CD8-positive, alpha-beta memory T cell (primary cell): ENCODE measurements around the gene RALGPS2. TPM values are rescaled to one million over a fixed set of nuclear protein-coding genes. Genes with fewer than 3 reads are reported as not detected.
A peak's percentile ranks its signal among the peaks of the same experiment; 100 is the strongest.
"Not testable (repeated sequence)": the region's sequence is repeated elsewhere in the genome, so short reads cannot be mapped to it uniquely, and the experiment has no call there.

Experiments used
- CTCF ChIA-PET: fragments of 350-600 bp; sonication (Branson Sonifier 250); formaldehyde crosslinking; loops from one replicate; lab custom pipeline; 2021; ENCODE audit warnings: antibody characterized with exemption; lab: Charles Lee
- POLR2A ChIA-PET: fragments of 350-600 bp; sonication (Branson Sonifier 250); formaldehyde crosslinking; loops from one replicate; lab custom pipeline; 2021; ENCODE audit warnings: antibody characterized with exemption; lab: Charles Lee
- DNase-seq, 5 donors: peaks; one replicate each; pipeline versions ENCODE4 v3.0.0 to v3.0.0-alpha.2; 2020 to 2022; ENCODE audit warnings: mixed read lengths in 1 of 5
- H3K27ac ChIP-seq: one replicate; pipeline ENCODE4 v1.7.0; 2013; ENCODE audit warnings: low read depth, mild to moderate bottlenecking, low read length, moderate library complexity
- H3K27me3 ChIP-seq: 2 replicates; pipeline ENCODE4 v1.7.0; 2013; ENCODE audit warnings: low read length, mild to moderate bottlenecking; ENCODE audit not compliant: insufficient read depth, poor library complexity, severe bottlenecking
- H3K36me3 ChIP-seq: 2 replicates; pipeline ENCODE4 v1.7.0; 2013; ENCODE audit warnings: mild to moderate bottlenecking, low read length, moderate library complexity; ENCODE audit not compliant: insufficient read depth
- H3K4me1 ChIP-seq: 2 replicates; pipeline ENCODE4 v1.7.0; 2013; ENCODE audit warnings: mild to moderate bottlenecking, low read length, moderate library complexity; ENCODE audit not compliant: insufficient read depth
- H3K4me3 ChIP-seq: 2 replicates; pipeline ENCODE4 v1.7.0; 2013; ENCODE audit warnings: mild to moderate bottlenecking, low read length
- H3K9me3 ChIP-seq: 2 replicates; pipeline ENCODE4 v1.7.0; 2013; ENCODE audit warnings: mild to moderate bottlenecking, low read length
- H3K27ac Mint-ChIP-seq, 8 donors: one replicate each; pipeline ENCODE4 v1.8.0; 2020 to 2021; ENCODE audit warnings: mixed read lengths in 8 of 8, mild to moderate bottlenecking in 6 of 8, inconsistent platforms in 3 of 8, moderate library complexity in 3 of 8
- H3K27me3 Mint-ChIP-seq, 2 donors: one replicate each; pipeline ENCODE4 v1.8.0; 2020 to 2021; ENCODE audit warnings: mixed read lengths in 2 of 2, mild to moderate bottlenecking in 1 of 2, moderate library complexity in 1 of 2
- H3K36me3 Mint-ChIP-seq, 3 donors: one replicate each; pipeline ENCODE4 v1.8.0; 2020 to 2021; ENCODE audit warnings: mixed read lengths in 3 of 3, inconsistent platforms in 1 of 3, mild to moderate bottlenecking in 1 of 3
- H3K4me1 Mint-ChIP-seq, 3 donors: one replicate each; pipeline ENCODE4 v1.8.0; 2020 to 2021; ENCODE audit warnings: mixed read lengths in 3 of 3, inconsistent platforms in 1 of 3, mild to moderate bottlenecking in 1 of 3
- H3K4me3 Mint-ChIP-seq, 7 donors: one replicate each; pipeline ENCODE4 v1.8.0; 2020 to 2021; ENCODE audit warnings: mixed read lengths in 7 of 7, mild to moderate bottlenecking in 6 of 7, moderate library complexity in 4 of 7, inconsistent platforms in 2 of 7
- H3K9me3 Mint-ChIP-seq, 5 donors: one replicate each; pipeline ENCODE4 v1.8.0; 2020 to 2022; ENCODE audit warnings: mixed read lengths in 5 of 5, mild to moderate bottlenecking in 3 of 5, moderate library complexity in 2 of 5, inconsistent platforms in 1 of 5
- polyA plus RNA-seq: library from polyadenylated mRNA; unstranded; fragments of 300-500 nt; fragmentation: Illumina TruSeq; gene quantifications from one replicate; pipeline ENCODE4 v1.2.3, GENCODE V29; 2021
- total RNA-seq, 2 experiments: library from RNA; stranded (reverse); gene quantifications; one replicate each; pipeline ENCODE4 v1.2.3, GENCODE V29; 2021

The RALGPS2 gene
- total and polyA plus RNA-seq, 3 experiments from 2014 or later: 1.8 to 4.1 (median 2.1) TPM

- no peak overlapping the region for H3K27ac Mint-ChIP-seq
- H3K4me1 Mint-ChIP-seq: no peaks in the 10 kb centered on the region
- Histone ChIP-seq H3K27ac (no peak overlapping the region), H3K27me3 (no peaks in the 10 kb centered on the region), H3K9me3 (no peaks in the 10 kb centered on the region), H3K36me3 (no peaks in the 10 kb centered on the region), H3K4me1 (no peaks in the 10 kb centered on the region), H3K4me3 (no peak overlapping the region)
- H3K27me3 Mint-ChIP-seq: peaks cover 6 to 21% of the 10 kb centered on the region in 2 donors
- no peak overlapping the region for H3K4me3 Mint-ChIP-seq
- POLR2A ChIA-PET: no interaction called here
- CTCF ChIA-PET: no interaction called here
- DNase-seq: no peak
- H3K9me3 Mint-ChIP-seq: peaks cover 0 to 4% (median 2%) of the 10 kb centered on the region in 5 donors
- H3K36me3 Mint-ChIP-seq: peaks cover 0 to 13% (median 4%) of the 10 kb centered on the region in 3 donors
Observed at GRCh38 chr1:178740924-178741323, 15.9 kb downstream of the RALGPS2 start.

- H3K4me1 Mint-ChIP-seq: no peaks in the 10 kb centered on the region
- H3K27me3 ChIP-seq: no peaks in the 10 kb centered on the region
- H3K27ac ChIP-seq: no peak overlapping the region
- no peak overlapping the region for H3K27ac Mint-ChIP-seq
- H3K36me3 ChIP-seq: no peaks in the 10 kb centered on the region
- no peak overlapping the region for H3K4me3 ChIP-seq
- H3K27me3 Mint-ChIP-seq: peaks cover 6 to 20% of the 10 kb centered on the region in 2 donors
- H3K4me3 Mint-ChIP-seq: no peak overlapping the region
- ChIA-PET CTCF (interaction anchor here (1.4 kb wide), 1 partner anchor 9 kb away, joined by 3 read pairs; no protein-coding TSS in a partner anchor), POLR2A (no interaction called here)
- no peaks in the 10 kb centered on the region for H3K4me1 ChIP-seq
- no peak for DNase-seq
- H3K36me3 Mint-ChIP-seq: peaks cover 0 to 13% (median 4%) of the 10 kb centered on the region in 3 donors
- H3K9me3 Mint-ChIP-seq: peaks cover 0 to 4% (median 2%) of the 10 kb centered on the region in 5 donors
- H3K9me3 ChIP-seq: no peaks in the 10 kb centered on the region
Observed at GRCh38 chr1:178743801-178744200, 18.8 kb downstream of the RALGPS2 start.

GRCh38 chr1:178745260-178745659 lies 20.2 kb downstream of the RALGPS2 start:
- H3K27ac Mint-ChIP-seq: no peak overlapping the region
- peaks cover 0 to 13% (median 4%) of the 10 kb centered on the region in 3 donors for H3K36me3 Mint-ChIP-seq
- ChIA-PET POLR2A (no interaction called here), CTCF (interaction anchor here (0.7 kb wide), 1 partner anchor 47 kb away, joined by 3 read pairs; no protein-coding TSS in a partner anchor)
- Histone ChIP-seq H3K9me3 (no peaks in the 10 kb centered on the region), H3K4me1 (no peaks in the 10 kb centered on the region), H3K27ac (no peak overlapping the region), H3K36me3 (no peaks in the 10 kb centered on the region), H3K4me3 (no peak overlapping the region), H3K27me3 (no peaks in the 10 kb centered on the region)
- H3K27me3 Mint-ChIP-seq: peaks cover 4 to 13% of the 10 kb centered on the region in 2 donors
- DNase-seq: no peak
- H3K9me3 Mint-ChIP-seq: peaks cover 0 to 4% (median 2%) of the 10 kb centered on the region in 5 donors
- H3K4me3 Mint-ChIP-seq: no peak overlapping the region
- no peaks in the 10 kb centered on the region for H3K4me1 Mint-ChIP-seq

GRCh38 chr1:178746345-178746744 lies 21.3 kb downstream of the RALGPS2 start:
- H3K27ac Mint-ChIP-seq: no peak overlapping the region
- no peaks in the 10 kb centered on the region for H3K27me3 ChIP-seq
- no peak for DNase-seq
- ChIA-PET CTCF (no interaction called here), POLR2A (no interaction called here)
- H3K9me3 ChIP-seq: no peaks in the 10 kb centered on the region
- no peak overlapping the region for H3K4me3 ChIP-seq
- no peak overlapping the region for H3K27ac ChIP-seq
- H3K9me3 Mint-ChIP-seq: peaks cover 0 to 4% (median 0%) of the 10 kb centered on the region in 5 donors
- peaks cover 0 to 13% (median 4%) of the 10 kb centered on the region in 3 donors for H3K36me3 Mint-ChIP-seq
- no peaks in the 10 kb centered on the region for H3K4me1 ChIP-seq
- peaks cover 3% of the 10 kb centered on the region in 2 donors for H3K27me3 Mint-ChIP-seq
- H3K4me1 Mint-ChIP-seq: no peaks in the 10 kb centered on the region
- no peak overlapping the region for H3K4me3 Mint-ChIP-seq
- no peaks in the 10 kb centered on the region for H3K36me3 ChIP-seq

GRCh38 chr1:178747361-178747760 lies 22.3 kb downstream of the RALGPS2 start:
- H3K4me1 Mint-ChIP-seq, H3K27ac Mint-ChIP-seq, POLR2A ChIA-PET, H3K27me3 Mint-ChIP-seq, H3K9me3 Mint-ChIP-seq, H3K4me3 Mint-ChIP-seq, CTCF ChIA-PET, DNase-seq, H3K4me1 ChIP-seq, H3K36me3 ChIP-seq, H3K9me3 ChIP-seq, H3K27ac ChIP-seq, H3K27me3 ChIP-seq, H3K4me3 ChIP-seq: not testable (repeated sequence)
- peaks cover 0 to 13% (median 1%) of the 10 kb centered on the region in 3 donors for H3K36me3 Mint-ChIP-seq

GRCh38 chr1:178749581-178750166 lies 24.6 kb downstream of the RALGPS2 start:
- DNase-seq: no peak
- H3K9me3 Mint-ChIP-seq: peaks cover 0 to 10% (median 4%) of the 10 kb centered on the region in 5 donors
- H3K4me1 ChIP-seq: no peaks in the 10 kb centered on the region
- no peak overlapping the region for H3K4me3 ChIP-seq
- H3K27ac ChIP-seq: no peak overlapping the region
- no peaks in the 10 kb centered on the region for H3K9me3 ChIP-seq
- no peaks in the 10 kb centered on the region for H3K36me3 ChIP-seq
- H3K27ac Mint-ChIP-seq: peak overlapping the region in 1 of 8 donors; percentile 38
- no peak overlapping the region for H3K4me3 Mint-ChIP-seq
- no peaks in the 10 kb centered on the region for H3K27me3 ChIP-seq
- ChIA-PET POLR2A (no interaction called here), CTCF (no interaction called here)
- no peaks in the 10 kb centered on the region for H3K36me3 Mint-ChIP-seq
- no peaks in the 10 kb centered on the region for H3K4me1 Mint-ChIP-seq
- H3K27me3 Mint-ChIP-seq: peaks cover 0 to 3% of the 10 kb centered on the region in 2 donors

GRCh38 chr1:178751046-178751445 lies 26.0 kb downstream of the RALGPS2 start:
- no peak overlapping the region for H3K4me3 Mint-ChIP-seq
- POLR2A ChIA-PET: no interaction called here
- H3K27me3 ChIP-seq: no peaks in the 10 kb centered on the region
- H3K4me3 ChIP-seq: no peak overlapping the region
- peaks cover 0 to 3% of the 10 kb centered on the region in 2 donors for H3K27me3 Mint-ChIP-seq
- H3K36me3 ChIP-seq: no peaks in the 10 kb centered on the region
- H3K4me1 ChIP-seq: no peaks in the 10 kb centered on the region
- no peaks in the 10 kb centered on the region for H3K9me3 ChIP-seq
- no peak for DNase-seq
- H3K27ac ChIP-seq: no peak overlapping the region
- peaks cover 0 to 24% (median 17%) of the 10 kb centered on the region in 5 donors for H3K9me3 Mint-ChIP-seq
- H3K4me1 Mint-ChIP-seq: no peaks in the 10 kb centered on the region
- CTCF ChIA-PET: no interaction called here
- H3K36me3 Mint-ChIP-seq: peaks cover 0 to 7% (median 0%) of the 10 kb centered on the region in 3 donors
- H3K27ac Mint-ChIP-seq: peak overlapping the region in 1 of 8 donors; percentile 38

GRCh38 chr1:178752891-178753290 lies 27.8 kb downstream of the RALGPS2 start:
- no peaks in the 10 kb centered on the region for H3K9me3 ChIP-seq
- no peak for DNase-seq
- H3K27ac Mint-ChIP-seq: no peak overlapping the region
- H3K36me3 ChIP-seq: no peaks in the 10 kb centered on the region
- CTCF ChIA-PET: interaction anchor here (1.0 to 2.4 kb wide), 3 partner anchors 9 to 219 kb away, joined by 3 to 10 read pairs (median 4); no protein-coding TSS in a partner anchor
- POLR2A ChIA-PET: no interaction called here
- H3K27me3 Mint-ChIP-seq: peaks cover 0 to 3% of the 10 kb centered on the region in 2 donors
- peaks cover 0 to 16% (median 0%) of the 10 kb centered on the region in 3 donors for H3K36me3 Mint-ChIP-seq
- H3K4me3 Mint-ChIP-seq: no peak overlapping the region
- H3K4me1 Mint-ChIP-seq: no peaks in the 10 kb centered on the region
- no peak overlapping the region for H3K4me3 ChIP-seq
- no peak overlapping the region for H3K27ac ChIP-seq
- H3K4me1 ChIP-seq: no peaks in the 10 kb centered on the region
- H3K9me3 Mint-ChIP-seq: peaks cover 8 to 35% (median 25%) of the 10 kb centered on the region in 5 donors
- H3K27me3 ChIP-seq: no peaks in the 10 kb centered on the region
